ENCODE data around the gene OTUD5.

Gene OTUD5

GRCh38 chrX:48910926-48911411, 46.4 kb downstream of the OTUD5 start:
- peak overlapping the region; percentile 77 for H3K27ac ChIP-seq
- DNase-seq: no peak
- no peak for TF ChIP-seq CTCF (IDR thresholded peaks at IDR 0.05; ENCODE audit: low read depth, low read length)

GRCh38 chrX:48909703-48910294, 47.6 kb downstream of the OTUD5 start:
- no peak overlapping the region for H3K27ac ChIP-seq
- H3K4me3 ChIP-seq (ENCODE audit: low read depth, low read length): no peak overlapping the region
- TF ChIP-seq CTCF (IDR thresholded peaks at IDR 0.05; ENCODE audit: low read depth, low read length): no peak
- no peaks in the 10 kb centered on the region for H3K9me3 ChIP-seq (ENCODE audit: severe bottlenecking)
- no peaks in the 10 kb centered on the region for H3K27me3 ChIP-seq (ENCODE audit: insufficient read depth, low read depth, severe bottlenecking)
- no peak for DNase-seq
- no peaks in the 10 kb centered on the region; the same call in 1 of the 2 replicates for H3K36me3 ChIP-seq

More at GRCh38 chrX:48910926-48911411, 46.4 kb downstream of the OTUD5 start:
- Histone ChIP-seq H3K9me3 (ENCODE audit: severe bottlenecking) (no peaks in the 10 kb centered on the region), H3K27me3 (ENCODE audit: insufficient read depth, low read depth, severe bottlenecking) (no peaks in the 10 kb centered on the region), H3K36me3 (no peaks in the 10 kb centered on the region; the same call in 1 of the 2 replicates), H3K4me3 (ENCODE audit: low read depth, low read length) (peak overlapping the region; percentile 63)

GRCh38 chrX:48908600-48908999, 48.8 kb downstream of the OTUD5 start:
- no peaks in the 10 kb centered on the region for H3K27me3 ChIP-seq (ENCODE audit: insufficient read depth, low read depth, severe bottlenecking)
- no peaks in the 10 kb centered on the region for H3K9me3 ChIP-seq (ENCODE audit: severe bottlenecking)
- no peak overlapping the region for H3K27ac ChIP-seq
- TF ChIP-seq CTCF (IDR thresholded peaks at IDR 0.05; ENCODE audit: low read depth, low read length): no peak
- no peak for DNase-seq
- H3K36me3 ChIP-seq: no peaks in the 10 kb centered on the region; the same call in 1 of the 2 replicates
- no peak overlapping the region for H3K4me3 ChIP-seq (ENCODE audit: low read depth, low read length)

GRCh38 chrX:48905090-48905790, 52.2 kb downstream of the OTUD5 start:
- no peaks in the 10 kb centered on the region for H3K9me3 ChIP-seq (ENCODE audit: severe bottlenecking)
- H3K27ac ChIP-seq: no peak overlapping the region
- H3K27me3 ChIP-seq (ENCODE audit: insufficient read depth, low read depth, severe bottlenecking): peaks cover 6% of the 10 kb centered on the region
- H3K4me3 ChIP-seq (ENCODE audit: low read depth, low read length): no peak overlapping the region
- no peak for TF ChIP-seq CTCF (IDR thresholded peaks at IDR 0.05; ENCODE audit: low read depth, low read length)
- H3K36me3 ChIP-seq: peaks cover 14% of the 10 kb centered on the region; the same call in 1 of the 2 replicates
- no peak for DNase-seq

- peaks cover 16% of the 10 kb centered on the region; the same call in 1 of the 2 replicates for H3K36me3 ChIP-seq
- no peaks in the 10 kb centered on the region for H3K9me3 ChIP-seq (ENCODE audit: severe bottlenecking)
- no peak overlapping the region for H3K4me3 ChIP-seq (ENCODE audit: low read depth, low read length)
- peaks cover 6% of the 10 kb centered on the region for H3K27me3 ChIP-seq (ENCODE audit: insufficient read depth, low read depth, severe bottlenecking)
- no peak for DNase-seq
- H3K27ac ChIP-seq: no peak overlapping the region
- no peak for TF ChIP-seq CTCF (IDR thresholded peaks at IDR 0.05; ENCODE audit: low read depth, low read length)
Measured at GRCh38 chrX:48904626-48905025, 52.8 kb downstream of the OTUD5 start.

Measured in WERI-Rb-1 (cell line).